Endothelial cell of umbilical vein (primary cell): ENCODE measurements around the gene RBM38. TPM values are rescaled to one million over a fixed set of nuclear protein-coding genes. Genes with fewer than 3 reads are reported as not detected.

Experiments
- BruUV-seq: library from RNA; stranded (reverse); fragments of 400-500 nt; replicated peaks from 2 replicates; lab custom pipeline; 2021; lab: Mats Ljungman, UMichigan
- CTCF ChIA-PET: fragments of 300-600, 350-600 bp; sonication (Branson Sonifier 250); formaldehyde crosslinking; loops from one replicate; lab custom pipeline; 2021; ENCODE audit warnings: antibody characterized with exemption, inconsistent platforms; lab: Charles Lee
- POLR2A ChIA-PET: fragments of 300-600, 350-600 bp; sonication (Branson Sonifier 250); formaldehyde crosslinking; loops from one replicate; lab custom pipeline; 2021; ENCODE audit warnings: antibody characterized with exemption, inconsistent platforms; lab: Charles Lee
- DNase-seq: peaks from one replicate; pipeline ENCODE4 v3.0.0-alpha.2; 2011; ENCODE audit warnings: low read depth, low spot score
- FAIRE-seq: peaks from 2 replicates; lab custom pipeline; 2011; peaks lifted over from hg19 to GRCh38; lab: Jason Lieb, UNC
- H2AFZ ChIP-seq: 2 replicates; pipeline ENCODE4 v1.6.0; 2012; ENCODE audit warnings: low read depth, low read length, control low read depth, inconsistent platforms
- H3K27ac ChIP-seq: 2 replicates; pipeline ENCODE4 v1.5.1; 2011; ENCODE audit warnings: low read depth, mild to moderate bottlenecking, control low read depth, low read length, moderate library complexity; ENCODE audit not compliant: insufficient read depth
- H3K27me3 ChIP-seq, 2 experiments: 2 replicates each; pipeline versions ENCODE4 v1.6.0 to v1.6.1; 2011; ENCODE audit warnings: low read length in 2 of 2, mixed read lengths in 1 of 2; ENCODE audit not compliant: control insufficient read depth in 2 of 2, insufficient read depth in 2 of 2
- H3K36me3 ChIP-seq, 2 experiments: 2 replicates in 1 of 2; 3 replicates in 1 of 2; pipeline ENCODE4 v1.5.1; 2011; ENCODE audit warnings: low read length in 2 of 2, mild to moderate bottlenecking in 1 of 2, moderate library complexity in 1 of 2; ENCODE audit not compliant: control insufficient read depth in 2 of 2, insufficient read depth in 2 of 2; ENCODE audit errors: extremely low read depth in 1 of 2
- H3K4me1 ChIP-seq: 3 replicates; pipeline ENCODE4 v1.5.1; 2011; ENCODE audit warnings: mild to moderate bottlenecking, low read length; ENCODE audit not compliant: control insufficient read depth, insufficient read depth; ENCODE audit errors: extremely low read depth
- H3K4me2 ChIP-seq: 2 replicates; pipeline ENCODE4 v1.6.1; 2011; ENCODE audit warnings: low read length, control low read depth, mixed read lengths; ENCODE audit not compliant: insufficient read depth
- H3K4me3 ChIP-seq, 3 experiments: fragments of 200-600 bp in 1 of 3; sonication (generic), shearing (Covaris generic) in 1 of 3; replicated peaks in 1 of 3; 2 replicates each; pipeline ENCODE4 v1.5.1; 2011 to 2016; ENCODE audit warnings: control low read depth in 3 of 3, low read length in 3 of 3, mild to moderate bottlenecking in 2 of 3, inconsistent platforms in 1 of 3, low read depth in 1 of 3, moderate library complexity in 1 of 3; ENCODE audit not compliant: insufficient read depth in 1 of 3
- H3K79me2 ChIP-seq: 2 replicates; pipeline ENCODE4 v1.6.0; 2012; ENCODE audit warnings: low read length, inconsistent platforms; ENCODE audit not compliant: control insufficient read depth, insufficient read depth
- H3K9ac ChIP-seq: replicated peaks from 2 replicates; pipeline ENCODE3; 2011; ENCODE audit warnings: low read length, control low read depth; ENCODE audit not compliant: insufficient read depth; ENCODE audit errors: extremely low read depth
- H3K9me1 ChIP-seq: replicated peaks from 3 replicates; pipeline ENCODE4 v1.6.0; 2011; ENCODE audit warnings: mild to moderate bottlenecking, low read length; ENCODE audit not compliant: control insufficient read depth, insufficient read depth; ENCODE audit errors: extremely low read depth
- H3K9me3 ChIP-seq: replicated peaks from 2 replicates; pipeline ENCODE4 v1.5.1; 2012; ENCODE audit warnings: low read length, inconsistent platforms; ENCODE audit not compliant: control insufficient read depth, insufficient read depth
- H4K20me1 ChIP-seq: replicated peaks from 2 replicates; pipeline ENCODE3; 2011; ENCODE audit warnings: mild to moderate bottlenecking, low read length; ENCODE audit not compliant: control insufficient read depth, insufficient read depth; ENCODE audit errors: extremely low read depth
- EZH2 ChIP-seq: IDR thresholded peaks from 2 replicates; pipeline ENCODE4 v1.6.1; 2012; ENCODE audit warnings: borderline replicate concordance, low read depth, mild to moderate bottlenecking, moderate library complexity, low read length, inconsistent platforms; ENCODE audit not compliant: severe bottlenecking
- FOS ChIP-seq: IDR thresholded peaks from 2 replicates; pipeline ENCODE4 v1.6.1; 2011; ENCODE audit warnings: mild to moderate bottlenecking, low read length, moderate library complexity, borderline replicate concordance; ENCODE audit not compliant: insufficient read depth
- GATA2 ChIP-seq: IDR thresholded peaks from 2 replicates; pipeline ENCODE4 v1.7.0; 2011; ENCODE audit warnings: low read depth, mild to moderate bottlenecking, moderate library complexity, mixed read lengths, low read length; ENCODE audit not compliant: insufficient read length, insufficient read depth
- JUN ChIP-seq: IDR thresholded peaks from 2 replicates; pipeline ENCODE4 v1.6.1; 2011; ENCODE audit warnings: borderline replicate concordance, low read depth; ENCODE audit not compliant: insufficient read length, insufficient read depth
- MYC ChIP-seq: IDR thresholded peaks from one replicate; pipeline ENCODE4 v1.6.1; 2011; ENCODE audit warnings: mild to moderate bottlenecking, low read depth, low read length
- POLR2A ChIP-seq: IDR thresholded peaks from 2 replicates; pipeline ENCODE4 v1.6.1; 2012; ENCODE audit warnings: low read depth, mild to moderate bottlenecking, control low read depth, low read length
- POLR2AphosphoS5 ChIP-seq: IDR thresholded peaks from 2 replicates; pipeline ENCODE4 v1.6.1; 2012; ENCODE audit warnings: low read depth, mild to moderate bottlenecking, control low read depth, low read length, moderate library complexity; ENCODE audit not compliant: insufficient read depth
- dilution Hi-C: fragments of 300-500 bp; cut with MboI; formaldehyde crosslinking; loops from one replicate; pipeline ENCODE4 v1.15.0; 2019; ENCODE audit warnings: low sequenced_read_pairs; ENCODE audit not compliant: extremely low pct_ligation_motif_present
- intact Hi-C: fragments of 100-400 bp; cut with micrococcal nuclease; formaldehyde crosslinking; loops from one replicate; pipeline ENCODE4 v1.10.0; 2022
- polyA plus RNA-seq, 4 experiments: library from polyadenylated mRNA; depleted of rRNA in 3 of 4; stranded (reverse) in 3 of 4; unstranded in 1 of 4; fragments of >200 nt; gene quantifications; 2 replicates each; pipeline versions ENCODE4 v1.2.1 to v1.2.3, GENCODE V29; 2011 to 2012; ENCODE audit warnings: missing spikeins in 1 of 4
- total RNA-seq: library from RNA; stranded (reverse); gene quantifications from 2 replicates; pipeline ENCODE4 v1.2.3, GENCODE V29; 2021
- TF ChIP-seq, protein P1 (sequence below): IDR thresholded peaks from 2 replicates; pipeline ENCODE4 v1.6.1; 2011; ENCODE audit not compliant: insufficient read depth, insufficient read length
- TF ChIP-seq, protein P2 (sequence below), 2 donors: IDR thresholded peaks; 1 replicate in 1 of 2; 2 replicates in 1 of 2; pipeline ENCODE4 v1.5.1; 2011; ENCODE audit warnings: low read length in 2 of 2, mild to moderate bottlenecking in 2 of 2, moderate library complexity in 2 of 2, control low read depth in 1 of 2, inconsistent platforms in 1 of 2, low read depth in 1 of 2; ENCODE audit not compliant: insufficient read depth in 1 of 2; ENCODE audit errors: extremely low read depth in 1 of 2

Gene RBM38
- total and polyA plus RNA-seq, 2 donors (not counting 3 experiments of a cell fraction or from before 2014, with no cell fraction given), result 22.1 to 37.4 TPM

DNA sequence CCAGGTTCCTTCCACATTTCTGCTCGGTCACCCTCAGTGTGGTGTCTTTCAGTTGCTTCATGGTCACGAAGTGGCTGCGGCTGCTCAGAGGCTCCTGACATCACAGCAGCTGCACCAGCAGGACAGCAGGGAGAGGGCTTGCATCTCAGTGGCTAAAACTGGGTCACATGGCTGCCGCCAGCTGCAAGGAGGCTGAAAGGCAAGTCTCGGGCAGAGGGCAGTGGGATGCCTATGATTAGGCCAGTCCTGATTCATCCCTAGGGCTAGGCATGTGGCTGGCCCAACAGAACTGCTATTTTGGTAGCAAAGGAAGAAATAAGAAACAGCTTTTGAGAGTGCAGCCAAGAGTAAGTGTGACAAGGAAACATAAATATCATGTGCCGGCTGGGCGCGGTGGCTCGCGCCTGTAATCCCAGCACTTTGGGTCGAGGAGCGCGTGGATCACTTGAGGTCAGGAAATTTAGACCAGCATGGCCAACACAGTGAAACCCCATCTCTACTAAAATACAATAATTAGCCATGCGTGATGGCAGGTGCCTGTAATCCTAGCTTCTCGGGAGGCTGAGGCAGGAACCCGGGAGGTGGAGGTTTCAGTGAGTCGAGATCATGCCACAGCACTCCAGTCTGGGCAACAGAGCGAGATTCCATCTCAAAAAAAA is 46.6 kb downstream of the RBM38 start:
- Histone ChIP-seq H3K4me1 (no peaks in the 10 kb centered on the region), H3K9me3 (no peaks in the 10 kb centered on the region), H3K79me2 (no peaks in the 10 kb centered on the region), H3K9me1 (no peaks in the 10 kb centered on the region), H2AFZ (no peak overlapping the region), H4K20me1 (no peaks in the 10 kb centered on the region), H3K27me3 (peaks cover 4 to 8% of the 10 kb centered on the region in 2 experiments), H3K9ac (no peak overlapping the region), H3K4me3 (no peak overlapping the region), H3K36me3 (no peaks in the 10 kb centered on the region), H3K27ac (no peak overlapping the region), H3K4me2 (no peak overlapping the region)
- DNase-seq, result no peak
- dilution Hi-C loops (no loop called here), intact Hi-C loops (no loop called here)
- ChIA-PET POLR2A (no interaction called here), CTCF (no interaction called here)
- TF ChIP-seq POLR2A (no peak), GATA2 (no peak), EZH2 (no peak), MYC (no peak), FOS (no peak), POLR2AphosphoS5 (no peak), JUN (no peak)
- TF ChIP-seq, protein P1, sequence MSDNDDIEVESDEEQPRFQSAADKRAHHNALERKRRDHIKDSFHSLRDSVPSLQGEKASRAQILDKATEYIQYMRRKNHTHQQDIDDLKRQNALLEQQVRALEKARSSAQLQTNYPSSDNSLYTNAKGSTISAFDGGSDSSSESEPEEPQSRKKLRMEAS, result no peak
- TF ChIP-seq, protein P2, sequence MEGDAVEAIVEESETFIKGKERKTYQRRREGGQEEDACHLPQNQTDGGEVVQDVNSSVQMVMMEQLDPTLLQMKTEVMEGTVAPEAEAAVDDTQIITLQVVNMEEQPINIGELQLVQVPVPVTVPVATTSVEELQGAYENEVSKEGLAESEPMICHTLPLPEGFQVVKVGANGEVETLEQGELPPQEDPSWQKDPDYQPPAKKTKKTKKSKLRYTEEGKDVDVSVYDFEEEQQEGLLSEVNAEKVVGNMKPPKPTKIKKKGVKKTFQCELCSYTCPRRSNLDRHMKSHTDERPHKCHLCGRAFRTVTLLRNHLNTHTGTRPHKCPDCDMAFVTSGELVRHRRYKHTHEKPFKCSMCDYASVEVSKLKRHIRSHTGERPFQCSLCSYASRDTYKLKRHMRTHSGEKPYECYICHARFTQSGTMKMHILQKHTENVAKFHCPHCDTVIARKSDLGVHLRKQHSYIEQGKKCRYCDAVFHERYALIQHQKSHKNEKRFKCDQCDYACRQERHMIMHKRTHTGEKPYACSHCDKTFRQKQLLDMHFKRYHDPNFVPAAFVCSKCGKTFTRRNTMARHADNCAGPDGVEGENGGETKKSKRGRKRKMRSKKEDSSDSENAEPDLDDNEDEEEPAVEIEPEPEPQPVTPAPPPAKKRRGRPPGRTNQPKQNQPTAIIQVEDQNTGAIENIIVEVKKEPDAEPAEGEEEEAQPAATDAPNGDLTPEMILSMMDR (IDR thresholded peaks at IDR 0.05; ENCODE audit: extremely low read depth in 1 of 2, insufficient read depth in 1 of 2, low read depth in 1 of 2, low read length in 2 of 2), result no peak
- BruUV-seq, result no TSS peak
- FAIRE-seq, result no peak
